HG03432 (cell line): ENCODE measurements around the gene FBXO45.
"Not testable (repeated sequence)": the region's sequence is repeated elsewhere in the genome, so short reads cannot be mapped to it uniquely, and the experiment has no call there.

Source experiments
- ATAC-seq: cut with Tn5 transposase; IDR thresholded peaks from one replicate; pipeline ENCODE4 v1.9.1; 2021; ENCODE audit warnings: mild to moderate bottlenecking, moderate library complexity; ENCODE audit not compliant: unreplicated experiment

The FBXO45 gene

GRCh38 chr3:196555295-196555694, 13.2 kb upstream of the FBXO45 start:
- no peak for ATAC-seq

- no peak for ATAC-seq
Measured at GRCh38 chr3:196557236-196557635, 11.2 kb upstream of the FBXO45 start.

- ATAC-seq, result no peak
Measured at GRCh38 chr3:196558476-196558875, 10.0 kb upstream of the FBXO45 start.

GRCh38 chr3:196559826-196560225, 8.6 kb upstream of the FBXO45 start:
- ATAC-seq, result no peak

- no peak for ATAC-seq
Measured at GRCh38 chr3:196563721-196564225, 4.7 kb upstream of the FBXO45 start.

GRCh38 chr3:196569003-196569516, 600 bp downstream of the FBXO45 start:
- peak; percentile 45 for ATAC-seq

- ATAC-seq, result not testable (repeated sequence)
Measured at GRCh38 chr3:196570332-196570731, 1.9 kb downstream of the FBXO45 start.

- no peak for ATAC-seq
Measured at GRCh38 chr3:196572389-196572788, 3.9 kb downstream of the FBXO45 start.

- no peak for ATAC-seq
Measured at GRCh38 chr3:196585044-196585757, 16.7 kb downstream of the FBXO45 start.

GRCh38 chr3:196590279-196590678, 21.8 kb downstream of the FBXO45 start:
- no peak for ATAC-seq

GRCh38 chr3:196596355-196596754, 27.9 kb downstream of the FBXO45 start:
- no peak for ATAC-seq

GRCh38 chr3:196597971-196598733, 29.7 kb downstream of the FBXO45 start:
- not testable (repeated sequence) for ATAC-seq

GRCh38 chr3:196599734-196600128, 31.3 kb downstream of the FBXO45 start:
- ATAC-seq, result no peak

- no peak for ATAC-seq
Measured at GRCh38 chr3:196600359-196600758, 31.9 kb downstream of the FBXO45 start.

- no peak for ATAC-seq
Measured at GRCh38 chr3:196602673-196603072, 34.2 kb downstream of the FBXO45 start.

- ATAC-seq, result no peak
Measured at GRCh38 chr3:196603683-196604082, 35.2 kb downstream of the FBXO45 start.

- ATAC-seq, result no peak
Measured at GRCh38 chr3:196604548-196604947, 36.1 kb downstream of the FBXO45 start.

GRCh38 chr3:196608693-196609092, 40.2 kb downstream of the FBXO45 start:
- ATAC-seq, result no peak

GRCh38 chr3:196609343-196609775, 40.9 kb downstream of the FBXO45 start:
- ATAC-seq, result peak; percentile 83

- ATAC-seq, result no peak
Measured at GRCh38 chr3:196609805-196610515, 41.5 kb downstream of the FBXO45 start.
